Nucleus accumbens (tissue), 56 donors: ENCODE measurements around the gene KYNU.
"Not testable (repeated sequence)": the region's sequence is repeated elsewhere in the genome, so short reads cannot be mapped to it uniquely, and the experiment has no call there.

ENCODE experiments used
- DNase-seq, 56 donors: peaks; one replicate each; lab custom pipeline; 2025; lab: John Stamatoyannopoulos, UW

KYNU gene

GRCh38 chr2:143078104-143078503, 200.6 kb downstream of the KYNU start:
- DNase-seq = no peak

- DNase-seq = no peak
These were observed 204.2 kb downstream of the KYNU start for GRCh38 chr2:143081616-143082015.

DNA sequence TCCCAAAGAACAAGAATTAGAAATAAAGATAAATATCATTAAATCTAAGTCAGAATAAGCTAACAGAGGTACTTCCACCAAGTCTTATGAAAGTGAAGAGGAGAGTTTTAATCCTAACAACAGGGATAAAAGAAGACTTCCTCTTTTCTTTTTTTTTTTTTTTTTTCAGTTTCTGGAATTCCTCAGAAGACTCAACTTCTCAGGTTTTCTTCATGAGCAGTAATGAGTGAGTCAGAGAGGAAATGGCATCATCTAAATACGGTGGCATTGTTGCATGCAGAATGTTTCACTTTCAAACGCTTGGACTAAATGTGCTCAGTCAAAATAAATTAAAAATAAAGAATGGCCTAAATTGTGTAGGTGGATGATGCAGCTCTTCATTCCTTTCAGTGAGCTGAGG, 206.2 kb downstream of the KYNU start:
- no peak for DNase-seq

DNA sequence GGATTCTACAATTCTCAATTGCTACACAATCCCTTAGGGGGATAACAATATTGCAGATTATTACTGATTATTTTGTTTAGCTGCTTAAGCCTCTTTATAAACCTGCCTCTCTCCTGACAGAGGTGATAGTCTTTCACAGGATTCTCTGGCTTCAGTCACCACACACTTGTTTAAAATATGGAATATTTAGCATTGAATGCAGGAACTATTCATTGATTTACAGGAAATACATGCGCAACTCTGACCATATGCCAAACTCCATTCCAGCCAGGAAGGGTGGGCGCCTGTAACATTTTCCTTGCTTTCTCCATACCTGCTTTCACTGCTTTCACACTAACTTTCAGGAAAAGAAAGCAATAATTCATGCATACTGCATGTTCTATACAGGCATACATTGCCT, 207.0 kb downstream of the KYNU start:
- DNase-seq = no peak

GRCh38 chr2:143085125-143085784, 207.8 kb downstream of the KYNU start:
- DNase-seq = no peak

DNA sequence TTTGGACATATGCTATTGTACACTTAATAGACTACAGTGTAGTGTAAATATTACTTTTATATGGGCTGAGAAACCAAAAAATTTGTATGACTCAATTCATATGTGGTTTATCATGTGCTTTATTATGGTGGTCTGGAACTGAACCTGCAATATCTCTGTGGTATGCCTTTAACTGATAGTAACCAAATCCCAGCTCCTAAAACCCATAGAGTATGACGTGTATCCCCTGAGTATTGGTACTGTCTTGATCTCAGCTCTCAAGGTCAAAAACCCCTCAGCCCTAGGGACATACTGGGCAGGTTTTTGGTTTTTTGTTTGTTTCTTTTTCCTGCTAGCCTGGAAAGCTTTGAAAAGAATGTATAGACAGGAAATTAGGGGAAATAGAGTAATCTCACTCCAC, 209.6 kb downstream of the KYNU start:
- no peak for DNase-seq

DNA sequence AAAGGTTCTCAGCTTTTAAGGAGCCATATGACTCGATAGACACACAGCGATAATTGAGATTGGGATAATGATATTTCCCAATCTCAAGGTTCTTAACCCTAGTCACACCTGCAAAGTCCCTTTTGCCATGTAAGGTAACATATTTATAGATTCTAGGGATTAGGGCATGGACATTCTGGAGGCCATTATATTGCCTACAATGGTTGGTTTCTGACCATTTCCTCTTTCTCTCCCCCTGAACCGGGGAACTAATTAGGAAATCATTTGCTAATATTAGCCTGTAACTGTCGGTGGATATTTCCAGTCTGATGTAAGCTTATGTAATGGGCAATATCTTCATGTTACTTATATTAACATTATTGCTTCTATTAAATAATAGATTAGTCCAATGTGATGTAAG, 210.9 kb downstream of the KYNU start:
- DNase-seq = no peak

- not testable (repeated sequence) for DNase-seq
These were observed 212.1 kb downstream of the KYNU start for GRCh38 chr2:143089520-143089919.
